WTC11 (cell line): ENCODE measurements around the gene NLRP6.

Experiments
- ATF1 ChIP-seq: sonication (generic); formaldehyde crosslinking; IDR thresholded peaks from 2 replicates; pipeline ENCODE4 v1.8.1; 2023; ENCODE audit warnings: mild to moderate bottlenecking, moderate library complexity, missing genetic modification reagents
- TF ChIP-seq, protein P1 (sequence below): fragments of 200-600 bp; IDR thresholded peaks from 2 replicates; pipeline ENCODE4 v1.8.0; 2022; ENCODE audit warnings: antibody characterized with exemption
- TF ChIP-seq, protein P2 (sequence below): fragments of 250-450 bp; sonication (Bioruptor Pico); IDR thresholded peaks from 2 replicates; pipeline ENCODE4 v1.9.0; 2021; ENCODE audit warnings: moderate library complexity, mild to moderate bottlenecking, inconsistent platforms, borderline replicate concordance

DNA sequence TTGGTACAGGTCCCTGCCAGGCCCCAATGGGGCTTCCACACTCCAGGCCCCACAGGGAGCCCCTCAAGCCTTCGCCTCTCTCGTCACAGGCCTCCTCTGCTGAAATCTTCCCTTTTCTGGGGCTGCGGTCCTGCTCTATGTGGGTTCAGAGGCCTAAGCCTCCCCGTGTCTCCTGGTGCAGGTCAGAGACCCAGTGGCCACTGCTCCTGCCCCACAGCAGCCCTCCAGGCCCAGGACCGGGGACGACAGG is 48.3 kb downstream of the NLRP6 start:
- TF ChIP-seq, protein P1, sequence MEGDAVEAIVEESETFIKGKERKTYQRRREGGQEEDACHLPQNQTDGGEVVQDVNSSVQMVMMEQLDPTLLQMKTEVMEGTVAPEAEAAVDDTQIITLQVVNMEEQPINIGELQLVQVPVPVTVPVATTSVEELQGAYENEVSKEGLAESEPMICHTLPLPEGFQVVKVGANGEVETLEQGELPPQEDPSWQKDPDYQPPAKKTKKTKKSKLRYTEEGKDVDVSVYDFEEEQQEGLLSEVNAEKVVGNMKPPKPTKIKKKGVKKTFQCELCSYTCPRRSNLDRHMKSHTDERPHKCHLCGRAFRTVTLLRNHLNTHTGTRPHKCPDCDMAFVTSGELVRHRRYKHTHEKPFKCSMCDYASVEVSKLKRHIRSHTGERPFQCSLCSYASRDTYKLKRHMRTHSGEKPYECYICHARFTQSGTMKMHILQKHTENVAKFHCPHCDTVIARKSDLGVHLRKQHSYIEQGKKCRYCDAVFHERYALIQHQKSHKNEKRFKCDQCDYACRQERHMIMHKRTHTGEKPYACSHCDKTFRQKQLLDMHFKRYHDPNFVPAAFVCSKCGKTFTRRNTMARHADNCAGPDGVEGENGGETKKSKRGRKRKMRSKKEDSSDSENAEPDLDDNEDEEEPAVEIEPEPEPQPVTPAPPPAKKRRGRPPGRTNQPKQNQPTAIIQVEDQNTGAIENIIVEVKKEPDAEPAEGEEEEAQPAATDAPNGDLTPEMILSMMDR: no peak
- TF ChIP-seq, protein P2, sequence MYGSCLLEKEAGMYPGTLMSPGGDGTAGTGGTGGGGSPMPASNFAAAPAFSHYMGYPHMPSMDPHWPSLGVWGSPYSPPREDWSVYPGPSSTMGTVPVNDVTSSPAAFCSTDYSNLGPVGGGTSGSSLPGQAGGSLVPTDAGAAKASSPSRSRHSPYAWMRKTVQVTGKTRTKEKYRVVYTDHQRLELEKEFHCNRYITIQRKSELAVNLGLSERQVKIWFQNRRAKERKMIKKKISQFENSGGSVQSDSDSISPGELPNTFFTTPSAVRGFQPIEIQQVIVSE: no peak
- TF ChIP-seq ATF1 (CRISPR knock-in tag): no peak
